CD4-positive, alpha-beta memory T cell (primary cell): ENCODE data around the gene CEP170B. TPM values are rescaled to one million over a fixed set of nuclear protein-coding genes. Genes with fewer than 3 reads are reported as not detected.
"Not testable (repeated sequence)": the region's sequence is repeated elsewhere in the genome, so short reads cannot be mapped to it uniquely, and the experiment has no call there.

Experiments
- CTCF ChIA-PET: fragments of 350-600 bp; sonication (Branson Sonifier 250); formaldehyde crosslinking; loops from one replicate; lab custom pipeline; 2021; ENCODE audit warnings: inconsistent platforms; ENCODE audit not compliant: partially characterized antibody; lab: Charles Lee
- POLR2A ChIA-PET: fragments of 350-600 bp; sonication (Branson Sonifier 250); formaldehyde crosslinking; loops from one replicate; lab custom pipeline; 2021; ENCODE audit not compliant: partially characterized antibody; lab: Charles Lee
- DNase-seq, 5 donors: peaks; one replicate each; pipeline versions ENCODE4 v3.0.0 to v3.0.0-alpha.2; 2020 to 2022; ENCODE audit warnings: mixed read lengths in 1 of 5
- H3K27ac ChIP-seq: one replicate; pipeline ENCODE4 v1.7.0; 2013; ENCODE audit warnings: low read depth, low read length
- H3K27me3 ChIP-seq: 2 replicates; pipeline ENCODE4 v1.7.0; 2013; ENCODE audit warnings: mild to moderate bottlenecking, low read length, moderate library complexity; ENCODE audit not compliant: insufficient read depth
- H3K36me3 ChIP-seq: 2 replicates; pipeline ENCODE4 v1.7.0; 2013; ENCODE audit warnings: mild to moderate bottlenecking, low read length, moderate library complexity; ENCODE audit not compliant: insufficient read depth
- H3K4me1 ChIP-seq: 2 replicates; pipeline ENCODE4 v1.7.0; 2013; ENCODE audit warnings: mild to moderate bottlenecking, low read length, moderate library complexity; ENCODE audit not compliant: insufficient read depth
- H3K4me3 ChIP-seq, 2 donors: one replicate each; pipeline ENCODE4 v1.7.0; 2013; ENCODE audit warnings: low read length in 2 of 2, mild to moderate bottlenecking in 1 of 2
- H3K9me3 ChIP-seq, 2 donors: one replicate each; pipeline ENCODE4 v1.7.0; 2013; ENCODE audit warnings: low read length in 2 of 2, control low read depth in 1 of 2; ENCODE audit not compliant: control insufficient read depth in 1 of 2
- H3K27ac Mint-ChIP-seq, 7 donors: one replicate each; pipeline ENCODE4 v1.8.0; 2020 to 2021; ENCODE audit warnings: mixed read lengths in 7 of 7, mild to moderate bottlenecking in 6 of 7, inconsistent platforms in 3 of 7, moderate library complexity in 3 of 7
- H3K27me3 Mint-ChIP-seq, 2 donors: one replicate each; pipeline ENCODE4 v1.8.0; 2020 to 2021; ENCODE audit warnings: mixed read lengths in 2 of 2
- H3K36me3 Mint-ChIP-seq, 2 donors: one replicate each; pipeline ENCODE4 v1.8.0; 2020 to 2021; ENCODE audit warnings: mixed read lengths in 2 of 2, inconsistent platforms in 1 of 2, mild to moderate bottlenecking in 1 of 2
- H3K4me1 Mint-ChIP-seq, 4 donors: one replicate each; pipeline ENCODE4 v1.8.0; 2020 to 2021; ENCODE audit warnings: mixed read lengths in 4 of 4, mild to moderate bottlenecking in 1 of 4
- H3K4me3 Mint-ChIP-seq, 8 donors: one replicate each; pipeline ENCODE4 v1.8.0; 2020 to 2021; ENCODE audit warnings: mixed read lengths in 8 of 8, mild to moderate bottlenecking in 7 of 8, moderate library complexity in 6 of 8, inconsistent platforms in 3 of 8
- H3K9me3 Mint-ChIP-seq, 8 donors: one replicate each; pipeline ENCODE4 v1.8.0; 2020 to 2021; ENCODE audit warnings: mixed read lengths in 8 of 8, mild to moderate bottlenecking in 5 of 8, inconsistent platforms in 3 of 8, moderate library complexity in 1 of 8
- intact Hi-C: fragments of 100-400 bp; cut with micrococcal nuclease; formaldehyde crosslinking; loops from one replicate; pipeline ENCODE4 v1.15.1; 2023
- polyA plus RNA-seq, 2 donors: library from polyadenylated mRNA; unstranded; fragments of 300-500 nt; fragmentation: Illumina TruSeq; gene quantifications; one replicate each; pipeline ENCODE4 v1.2.3, GENCODE V29; 2021
- total RNA-seq, 2 experiments: library from RNA; stranded (reverse); gene quantifications; one replicate each; pipeline ENCODE4 v1.2.3, GENCODE V29; 2021

The CEP170B gene
- total and polyA plus RNA-seq, 4 experiments from 2014 or later, result 0.16 to 3.8 (median 3.0) TPM; not detected in 1

GRCh38 chr14:104899781-104900180, 34.7 kb downstream of the CEP170B start:
- Mint-ChIP-seq H3K4me3 (no peak overlapping the region), H3K4me1 (peaks cover 0 to 7% (median 5%) of the 10 kb centered on the region in 4 donors), H3K9me3 (no peaks in the 10 kb centered on the region), H3K27ac (no peak overlapping the region), H3K36me3 (no peaks in the 10 kb centered on the region), H3K27me3 (peaks cover 9 to 21% of the 10 kb centered on the region in 2 donors)
- Histone ChIP-seq H3K9me3 (no peaks in the 10 kb centered on the region), H3K4me1 (no peaks in the 10 kb centered on the region), H3K27ac (no peak overlapping the region), H3K4me3 (no peak overlapping the region), H3K36me3 (no peaks in the 10 kb centered on the region), H3K27me3 (peaks cover 5% of the 10 kb centered on the region)
- POLR2A ChIA-PET, result no interaction called here
- intact Hi-C loops, result no loop called here
- no peak for DNase-seq
- CTCF ChIA-PET, result interaction anchor here (1.1 to 1.2 kb wide), 2 partner anchors 144 to 146 kb away, joined by 3 to 4 read pairs; no protein-coding TSS in a partner anchor

- Histone ChIP-seq H3K9me3 (no peaks in the 10 kb centered on the region), H3K27me3 (peaks cover 5% of the 10 kb centered on the region), H3K36me3 (no peaks in the 10 kb centered on the region), H3K4me3 (no peak overlapping the region), H3K4me1 (no peaks in the 10 kb centered on the region), H3K27ac (no peak overlapping the region)
- no peak overlapping the region for H3K27ac Mint-ChIP-seq
- POLR2A ChIA-PET, result no interaction called here
- H3K9me3 Mint-ChIP-seq, result no peaks in the 10 kb centered on the region
- peak overlapping the region in 1 of 8 donors; percentile 41 for H3K4me3 Mint-ChIP-seq
- CTCF ChIA-PET, result interaction anchor here (1.1 to 1.2 kb wide), 2 partner anchors 143 to 145 kb away, joined by 3 to 4 read pairs; no protein-coding TSS in a partner anchor
- no peak for DNase-seq
- H3K4me1 Mint-ChIP-seq, result peaks cover 0 to 7% (median 5%) of the 10 kb centered on the region in 4 donors
- H3K27me3 Mint-ChIP-seq, result peaks cover 11 to 23% of the 10 kb centered on the region in 2 donors
- intact Hi-C loops, result no loop called here
- H3K36me3 Mint-ChIP-seq, result no peaks in the 10 kb centered on the region
These were observed 35.8 kb downstream of the CEP170B start for GRCh38 chr14:104900639-104901512.

- H3K27ac Mint-ChIP-seq, result peak overlapping the region in 1 of 7 donors; percentile 41
- no peaks in the 10 kb centered on the region for H3K9me3 ChIP-seq
- H3K36me3 Mint-ChIP-seq, result no peaks in the 10 kb centered on the region
- H3K4me3 Mint-ChIP-seq, result no peak overlapping the region
- ChIA-PET CTCF (interaction anchor here (1.7 kb wide), 1 partner anchor 9 kb away, joined by 5 read pairs; no protein-coding TSS in a partner anchor), POLR2A (no interaction called here)
- H3K4me1 ChIP-seq, result no peaks in the 10 kb centered on the region
- peaks cover 19 to 26% of the 10 kb centered on the region in 2 donors for H3K27me3 Mint-ChIP-seq
- H3K36me3 ChIP-seq, result no peaks in the 10 kb centered on the region
- no peak for DNase-seq
- H3K9me3 Mint-ChIP-seq, result peaks cover 0 to 5% (median 0%) of the 10 kb centered on the region in 8 donors
- H3K4me3 ChIP-seq, result no peak overlapping the region
- no peak overlapping the region for H3K27ac ChIP-seq
- intact Hi-C loops, result no loop called here
- H3K27me3 ChIP-seq, result peaks cover 5% of the 10 kb centered on the region
- peaks cover 0 to 5% (median 4%) of the 10 kb centered on the region in 4 donors for H3K4me1 Mint-ChIP-seq
These were observed 38.9 kb downstream of the CEP170B start for GRCh38 chr14:104903990-104904389.

- H3K4me1 ChIP-seq, H3K27ac ChIP-seq, H3K27ac Mint-ChIP-seq, H3K4me3 ChIP-seq, DNase-seq, H3K9me3 Mint-ChIP-seq, H3K36me3 Mint-ChIP-seq, H3K4me3 Mint-ChIP-seq, H3K27me3 ChIP-seq, intact Hi-C loops, H3K9me3 ChIP-seq, H3K4me1 Mint-ChIP-seq, POLR2A ChIA-PET, H3K36me3 ChIP-seq: not testable (repeated sequence)
- peaks cover 22 to 30% of the 10 kb centered on the region in 2 donors for H3K27me3 Mint-ChIP-seq
- CTCF ChIA-PET, result interaction anchor here (1.7 kb wide), 1 partner anchor 10 kb away, joined by 5 read pairs; no protein-coding TSS in a partner anchor
These were observed 39.8 kb downstream of the CEP170B start for GRCh38 chr14:104904650-104905578.

GRCh38 chr14:104905579-104905933, 40.5 kb downstream of the CEP170B start:
- H3K4me1 Mint-ChIP-seq, H3K4me3 Mint-ChIP-seq, H3K4me3 ChIP-seq, H3K36me3 ChIP-seq, H3K27me3 ChIP-seq, intact Hi-C loops, H3K27ac Mint-ChIP-seq, H3K36me3 Mint-ChIP-seq, H3K4me1 ChIP-seq, POLR2A ChIA-PET, H3K9me3 Mint-ChIP-seq, DNase-seq, H3K9me3 ChIP-seq, H3K27ac ChIP-seq: not testable (repeated sequence)
- H3K27me3 Mint-ChIP-seq, result peaks cover 28 to 35% of the 10 kb centered on the region in 2 donors
- CTCF ChIA-PET, result interaction anchor here (1.7 kb wide), 1 partner anchor 11 kb away, joined by 5 read pairs; no protein-coding TSS in a partner anchor

- intact Hi-C loops, result no loop called here
- no peak overlapping the region for H3K27ac ChIP-seq
- Mint-ChIP-seq H3K4me1 (no peaks in the 10 kb centered on the region), H3K36me3 (no peaks in the 10 kb centered on the region), H3K27ac (peak overlapping the region in 1 of 7 donors; percentile 8), H3K9me3 (peaks cover 0 to 21% (median 15%) of the 10 kb centered on the region in 8 donors), H3K4me3 (no peak overlapping the region), H3K27me3 (peaks cover 37 to 38% of the 10 kb centered on the region in 2 donors)
- no peaks in the 10 kb centered on the region for H3K9me3 ChIP-seq
- ChIA-PET POLR2A (no interaction called here), CTCF (no interaction called here)
- H3K27me3 ChIP-seq, result peaks cover 5% of the 10 kb centered on the region
- no peaks in the 10 kb centered on the region for H3K4me1 ChIP-seq
- H3K36me3 ChIP-seq, result no peaks in the 10 kb centered on the region
- no peak overlapping the region for H3K4me3 ChIP-seq
- DNase-seq, result no peak
These were observed 43.2 kb downstream of the CEP170B start for GRCh38 chr14:104908303-104908702.

DNA sequence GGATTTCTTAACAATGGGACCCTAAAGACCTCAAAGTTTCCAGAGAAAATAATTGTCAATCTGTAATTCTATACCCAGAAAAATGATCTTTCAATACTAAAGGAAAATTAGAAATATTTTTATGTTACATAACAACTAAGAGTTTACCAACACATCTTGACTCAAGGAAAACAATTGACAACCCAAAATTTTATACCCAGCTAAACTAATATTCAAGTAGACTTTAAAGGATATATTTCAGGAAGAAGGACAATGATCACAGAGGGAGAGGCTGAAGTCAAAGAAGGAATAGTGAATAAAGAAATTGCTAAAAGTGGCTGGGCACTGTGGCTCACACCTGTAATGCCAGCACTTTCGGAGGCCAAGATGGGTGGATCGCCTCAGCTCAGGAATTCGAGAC, 47.0 kb downstream of the CEP170B start:
- no peaks in the 10 kb centered on the region for H3K36me3 Mint-ChIP-seq
- peaks cover 0 to 23% (median 16%) of the 10 kb centered on the region in 8 donors for H3K9me3 Mint-ChIP-seq
- no peak overlapping the region for H3K27ac ChIP-seq
- H3K27ac Mint-ChIP-seq, result no peak overlapping the region
- no peaks in the 10 kb centered on the region for H3K9me3 ChIP-seq
- H3K36me3 ChIP-seq, result no peaks in the 10 kb centered on the region
- no peak overlapping the region for H3K4me3 Mint-ChIP-seq
- H3K27me3 ChIP-seq, result no peaks in the 10 kb centered on the region
- peaks cover 33 to 38% of the 10 kb centered on the region in 2 donors for H3K27me3 Mint-ChIP-seq
- H3K4me1 ChIP-seq, result no peaks in the 10 kb centered on the region
- ChIA-PET CTCF (no interaction called here), POLR2A (no interaction called here)
- intact Hi-C loops, result no loop called here
- no peak overlapping the region for H3K4me3 ChIP-seq
- no peaks in the 10 kb centered on the region for H3K4me1 Mint-ChIP-seq
- no peak for DNase-seq
